Neuronal stem cell (in vitro differentiated cells): Measurements from ENCODE around the gene ZNF343.
"Not testable (repeated sequence)": the region's sequence is repeated elsewhere in the genome, so short reads cannot be mapped to it uniquely, and the experiment has no call there.

ENCODE experiments used
- DNase-seq: peaks from one replicate; pipeline ENCODE4 v3.0.0-alpha.2; 2013; ENCODE audit warnings: low spot score
- H2AFZ ChIP-seq: one replicate; pipeline ENCODE4 v1.6.1; 2013; ENCODE audit warnings: mild to moderate bottlenecking, low read length, inconsistent platforms
- H2AK5ac ChIP-seq: 2 replicates; pipeline ENCODE4 v1.6.1; 2013; ENCODE audit warnings: low read depth, mild to moderate bottlenecking, inconsistent platforms, low read length, moderate library complexity, mixed read lengths
- H2BK120ac ChIP-seq: 2 replicates; pipeline ENCODE4 v1.6.1; 2013; ENCODE audit warnings: low read depth, mild to moderate bottlenecking, inconsistent platforms, low read length, moderate library complexity, mixed read lengths
- H2BK12ac ChIP-seq: one replicate; pipeline ENCODE4 v1.6.1; 2013; ENCODE audit warnings: low read length, inconsistent platforms
- H2BK15ac ChIP-seq: 2 replicates; pipeline ENCODE4 v1.6.1; 2013; ENCODE audit warnings: mild to moderate bottlenecking, low read length, inconsistent platforms, mixed read lengths
- H2BK5ac ChIP-seq: one replicate; pipeline ENCODE4 v1.6.1; 2013; ENCODE audit warnings: inconsistent platforms, mild to moderate bottlenecking, low read length, moderate library complexity
- H3K14ac ChIP-seq: one replicate; pipeline ENCODE4 v1.6.1; 2013; ENCODE audit warnings: low read length, inconsistent platforms
- H3K18ac ChIP-seq: 2 replicates; pipeline ENCODE4 v1.6.1; 2013; ENCODE audit warnings: low read length, inconsistent platforms
- H3K23ac ChIP-seq: 2 replicates; pipeline ENCODE4 v1.6.1; 2013; ENCODE audit warnings: low read depth, mild to moderate bottlenecking, mixed read lengths, low read length, inconsistent platforms; ENCODE audit not compliant: poor library complexity
- H3K27ac ChIP-seq: replicated peaks from 3 replicates; pipeline ENCODE4 v1.5.1; 2013; ENCODE audit warnings: low read length, inconsistent platforms
- H3K27me3 ChIP-seq, 3 experiments: 2 replicates each; pipeline ENCODE4 v1.6.1; 2013; ENCODE audit warnings: low read length in 3 of 3, mild to moderate bottlenecking in 2 of 3, inconsistent platforms in 1 of 3, low read depth in 1 of 3, mixed read lengths in 1 of 3, moderate library complexity in 1 of 3; ENCODE audit not compliant: control insufficient read depth in 3 of 3, insufficient read depth in 3 of 3
- H3K36me3 ChIP-seq, 2 donors: replicated peaks in 1 of 2; 2 replicates each; pipeline ENCODE4 v1.6.1; 2013; ENCODE audit warnings: low read length in 2 of 2; ENCODE audit not compliant: control insufficient read depth in 2 of 2, insufficient read depth in 2 of 2
- H3K4ac ChIP-seq: 2 replicates; pipeline ENCODE4 v1.6.1; 2013; ENCODE audit warnings: inconsistent platforms, mild to moderate bottlenecking, low read length, moderate library complexity
- H3K4me1 ChIP-seq, 2 donors: 1 replicate in 1 of 2; 2 replicates in 1 of 2; pipeline ENCODE4 v1.6.1; 2013; ENCODE audit warnings: low read length in 2 of 2, low read depth in 1 of 2; ENCODE audit not compliant: control insufficient read depth in 2 of 2, insufficient read depth in 1 of 2
- H3K4me2 ChIP-seq: one replicate; pipeline ENCODE4 v1.6.1; 2013; ENCODE audit warnings: mild to moderate bottlenecking, low read length, inconsistent platforms; ENCODE audit not compliant: insufficient read depth, poor library complexity, severe bottlenecking
- H3K4me3 ChIP-seq, 2 donors: 2 replicates each; pipeline ENCODE4 v1.5.1; 2013; ENCODE audit warnings: low read length in 2 of 2, mild to moderate bottlenecking in 2 of 2, inconsistent platforms in 1 of 2, moderate library complexity in 1 of 2
- H3K79me1 ChIP-seq: one replicate; pipeline ENCODE4 v1.6.1; 2013; ENCODE audit warnings: low read depth, mild to moderate bottlenecking, inconsistent platforms, low read length, moderate library complexity
- H3K9ac ChIP-seq: one replicate; pipeline ENCODE4 v1.6.1; 2013; ENCODE audit warnings: mild to moderate bottlenecking, low read depth, low read length, inconsistent platforms; ENCODE audit not compliant: poor library complexity
- H3K9me3 ChIP-seq, 2 donors: replicated peaks in 1 of 2; 2 replicates each; pipeline versions ENCODE3 to v1.6.1; 2013; ENCODE audit warnings: low read length in 2 of 2, mild to moderate bottlenecking in 2 of 2, inconsistent platforms in 1 of 2, low read depth in 1 of 2, mixed read lengths in 1 of 2, moderate library complexity in 1 of 2; ENCODE audit not compliant: control insufficient read depth in 2 of 2, insufficient read depth in 1 of 2
- H4K8ac ChIP-seq: one replicate; pipeline ENCODE4 v1.6.1; 2013; ENCODE audit warnings: low read depth, mild to moderate bottlenecking, inconsistent platforms, low read length, moderate library complexity
- H4K91ac ChIP-seq: one replicate; pipeline ENCODE4 v1.6.1; 2013; ENCODE audit warnings: low read length, low read depth, mild to moderate bottlenecking, inconsistent platforms; ENCODE audit not compliant: poor library complexity
- WGBS, 2 donors: extraction: QIAGEN DNeasy Blood & Tissue Kit; methylation state at CpG; one replicate each; pipeline ENCODE4 v1.1.7; 2013; ENCODE audit warnings: missing lambda C conversion rate in 2 of 2, mixed read lengths in 1 of 2; ENCODE audit not compliant: insufficient read length in 2 of 2, insufficient replicate concordance in 1 of 2; ENCODE audit errors: extremely low coverage in 2 of 2; 5-methylcytosine and 5-hydroxymethylcytosine counted together

Gene ZNF343

GRCh38 chr20:2507875-2508630 is 662 bp downstream of the ZNF343 start:
- Histone ChIP-seq H3K79me1 (peaks cover 4% of the 10 kb centered on the region), H3K9me3 (no peaks in the 10 kb centered on the region), H3K23ac (no peak overlapping the region), H4K91ac (no peak overlapping the region), H3K4ac (no peak overlapping the region), H2AK5ac (peak overlapping the region; percentile 63), H2BK5ac (peak overlapping the region; percentile 0), H3K36me3 (no peaks in the 10 kb centered on the region), H4K8ac (no peak overlapping the region), H3K9ac (peak overlapping the region; percentile 98), H3K27me3 (peaks cover 0 to 4% (median 0%) of the 10 kb centered on the region in 3 experiments), H2AFZ (peak overlapping the region; percentile 89), H3K4me1 (peaks cover 5 to 9% of the 10 kb centered on the region in 2 donors), H2BK12ac (no peak overlapping the region), H2BK15ac (no peak overlapping the region), H3K14ac (peak overlapping the region; percentile 75), H3K18ac (peak overlapping the region; percentile 96), H3K27ac (no peak overlapping the region), H3K4me2 (peak overlapping the region; percentile 83), H3K4me3 (peak overlapping the region; percentile 56 to 96), H2BK120ac (no peak overlapping the region)
- DNase-seq = no peak
- no CpG with 5 or more reads among the region's 22 CpGs for WGBS, 2 donors

- peak overlapping the region in 1 of 2 donors; percentile 56 for H3K4me3 ChIP-seq
Measured at GRCh38 chr20:2507464-2507863, 1.3 kb downstream of the ZNF343 start.

GRCh38 chr20:2506426-2506825 is 2.3 kb downstream of the ZNF343 start:
- H3K27ac ChIP-seq, H2AK5ac ChIP-seq, H3K4me3 ChIP-seq, H4K91ac ChIP-seq, H4K8ac ChIP-seq, H3K36me3 ChIP-seq, H3K14ac ChIP-seq, H3K4me1 ChIP-seq, DNase-seq, H3K23ac ChIP-seq, H2AFZ ChIP-seq, H3K9ac ChIP-seq, H2BK15ac ChIP-seq, H3K9me3 ChIP-seq, H2BK5ac ChIP-seq, H2BK12ac ChIP-seq, H3K79me1 ChIP-seq, H3K4me2 ChIP-seq, H3K4ac ChIP-seq, H2BK120ac ChIP-seq, H3K18ac ChIP-seq, H3K27me3 ChIP-seq: not testable (repeated sequence)
- no CpG with 5 or more reads among the region's 5 CpGs for WGBS, 2 donors

More at GRCh38 chr20:2507464-2507863, 1.3 kb downstream of the ZNF343 start:
- Histone ChIP-seq H4K91ac (no peak overlapping the region), H3K27ac (no peak overlapping the region), H3K14ac (no peak overlapping the region), H2BK12ac (no peak overlapping the region), H3K18ac (no peak overlapping the region), H2AFZ (no peak overlapping the region), H3K27me3 (peaks cover 0 to 4% (median 0%) of the 10 kb centered on the region in 3 experiments), H2BK15ac (no peak overlapping the region), H2AK5ac (no peak overlapping the region), H3K9ac (no peak overlapping the region), H2BK5ac (no peak overlapping the region), H4K8ac (no peak overlapping the region), H3K9me3 (no peaks in the 10 kb centered on the region), H2BK120ac (no peak overlapping the region), H3K23ac (no peak overlapping the region), H3K79me1 (peaks cover 4% of the 10 kb centered on the region), H3K4ac (no peak overlapping the region), H3K4me1 (peaks cover 5 to 9% of the 10 kb centered on the region in 2 donors), H3K36me3 (no peaks in the 10 kb centered on the region), H3K4me2 (no peak overlapping the region)
- no CpG with 5 or more reads among the region's 5 CpGs for WGBS, 2 donors
- no peak for DNase-seq

- H2BK120ac ChIP-seq, H3K14ac ChIP-seq, H3K4me1 ChIP-seq, H2AFZ ChIP-seq, H3K4me2 ChIP-seq, DNase-seq, H4K8ac ChIP-seq, H3K23ac ChIP-seq, H3K9ac ChIP-seq, H3K18ac ChIP-seq, H2AK5ac ChIP-seq, H2BK15ac ChIP-seq, H3K9me3 ChIP-seq, H3K79me1 ChIP-seq, H2BK5ac ChIP-seq, H3K4ac ChIP-seq, H3K27ac ChIP-seq, H3K27me3 ChIP-seq, H2BK12ac ChIP-seq, H3K4me3 ChIP-seq, H4K91ac ChIP-seq: not testable (repeated sequence)
- peaks cover 2 to 10% of the 10 kb centered on the region in 2 donors for H3K36me3 ChIP-seq
- no CpG with 5 or more reads among the region's 2 CpGs for whole genome bisulfite sequencing, 2 donors
Measured at GRCh38 chr20:2504803-2505202, 3.9 kb downstream of the ZNF343 start.
